Activated CD4-positive, alpha-beta T cell treated with anti-CD3 and anti-CD28 coated beads, Interleukin-10, Interleukin-2, amounts not matched to agents 100 ng/mL and 50 ng/mL, durations not matched to agents 16 hours and 8 hours (primary cell): ENCODE data around the gene BCAS1.

Source experiments
- DNase-seq: peaks from one replicate; pipeline ENCODE4 v3.0.0-alpha.2; 2020

Gene BCAS1

GRCh38 chr20:54103067-54103761, 32.8 kb upstream of the BCAS1 start:
- DNase-seq: peak; percentile 81

GRCh38 chr20:54102543-54102942, 32.1 kb upstream of the BCAS1 start:
- DNase-seq: no peak

- no peak for DNase-seq
Measured at GRCh38 chr20:54100563-54100962, 30.2 kb upstream of the BCAS1 start.

GRCh38 chr20:54099894-54100293, 29.5 kb upstream of the BCAS1 start:
- no peak for DNase-seq

- no peak for DNase-seq
Measured at GRCh38 chr20:54098047-54098446, 27.7 kb upstream of the BCAS1 start.

GRCh38 chr20:54097236-54097529, 26.8 kb upstream of the BCAS1 start:
- DNase-seq: no peak

- DNase-seq: no peak
Measured at GRCh38 chr20:54095824-54096223, 25.4 kb upstream of the BCAS1 start.

GRCh38 chr20:54094268-54094580, 23.8 kb upstream of the BCAS1 start:
- no peak for DNase-seq

- no peak for DNase-seq
Measured at GRCh38 chr20:54093423-54094267, 23.3 kb upstream of the BCAS1 start.

GRCh38 chr20:54092021-54092420, 21.6 kb upstream of the BCAS1 start:
- no peak for DNase-seq

GRCh38 chr20:54091120-54091480, 20.7 kb upstream of the BCAS1 start:
- no peak for DNase-seq

- DNase-seq: no peak
Measured at GRCh38 chr20:54090230-54091119, 20.1 kb upstream of the BCAS1 start.

- DNase-seq: no peak
Measured at GRCh38 chr20:54088430-54088829, 18.0 kb upstream of the BCAS1 start.

GRCh38 chr20:54086507-54087039, 16.2 kb upstream of the BCAS1 start:
- no peak for DNase-seq

- no peak for DNase-seq
Measured at GRCh38 chr20:54085910-54086309, 15.5 kb upstream of the BCAS1 start.

- no peak for DNase-seq
Measured at GRCh38 chr20:54085425-54085824, 15.0 kb upstream of the BCAS1 start.

- DNase-seq: no peak
Measured at GRCh38 chr20:54084727-54085388, 14.5 kb upstream of the BCAS1 start.

GRCh38 chr20:54084193-54084592, 13.8 kb upstream of the BCAS1 start:
- DNase-seq: no peak

GRCh38 chr20:54083459-54083858, 13.1 kb upstream of the BCAS1 start:
- no peak for DNase-seq

GRCh38 chr20:54082100-54082499, 11.7 kb upstream of the BCAS1 start:
- DNase-seq: no peak

GRCh38 chr20:54079652-54080051, 9.3 kb upstream of the BCAS1 start:
- no peak for DNase-seq

GRCh38 chr20:54078296-54078984, 8.0 kb upstream of the BCAS1 start:
- DNase-seq: peak; percentile 57
